GM12878 (cell line): ENCODE measurements around the gene LAMP5. TPM values are rescaled to one million over a fixed set of nuclear protein-coding genes. Genes with fewer than 3 reads are reported as not detected.

Experiments used
- ATAC-seq: fragments of 200-7000 bp; cut with Tn5 transposase; 3 replicates; pipeline ENCODE4 v1.9.1; 2020; ENCODE audit warnings: mild to moderate bottlenecking, moderate library complexity
- BruUV-seq: library from RNA; stranded (reverse); fragments of 400-500 nt; replicated peaks from 2 replicates; lab custom pipeline; 2021; lab: Mats Ljungman, UMichigan
- CTCF ChIA-PET: fragments of 300-600 bp; sonication (Branson Sonifier 250); formaldehyde crosslinking; extraction: SDS; loops from one replicate; lab custom pipeline; 2021; ENCODE audit warnings: inconsistent platforms; lab: Yijun Ruan, JAX
- POLR2A ChIA-PET: fragments of 350-600 bp; formaldehyde crosslinking; extraction: SDS; loops from one replicate; lab custom pipeline; 2021; ENCODE audit warnings: inconsistent platforms; lab: Charles Lee
- RAD21 ChIA-PET: fragments of 300-600 bp; sonication (Branson Sonifier 250); formaldehyde crosslinking; loops from one replicate; lab custom pipeline; 2023; ENCODE audit warnings: antibody characterized with exemption; ENCODE audit not compliant: unreplicated experiment; lab: Charles Lee
- SMC1A ChIA-PET: fragments of 300-600 bp; sonication (Branson Sonifier 250); formaldehyde crosslinking; loops from one replicate; lab custom pipeline; 2023; ENCODE audit not compliant: unreplicated experiment, uncharacterized antibody; lab: Charles Lee
- DNase-seq: peaks from one replicate; pipeline ENCODE4 v3.0.0-alpha.2; 2011; ENCODE audit warnings: low read depth, low spot score
- FAIRE-seq: peaks from 3 replicates; lab custom pipeline; 2011; peaks lifted over from hg19 to GRCh38; lab: Jason Lieb, UNC
- H2AFZ ChIP-seq: 2 replicates; pipeline ENCODE4 v1.6.0; 2011; ENCODE audit warnings: low read depth, low read length, control low read depth; ENCODE audit not compliant: control insufficient read depth
- H3K27ac ChIP-seq: 2 replicates; pipeline ENCODE4 v1.5.1; 2011; ENCODE audit warnings: control low read depth; ENCODE audit not compliant: control insufficient read depth, insufficient read depth
- H3K27me3 ChIP-seq, 2 experiments: replicated peaks in 1 of 2; 2 replicates each; pipeline versions ENCODE4 v1.6.0 to v1.6.1; 2011; ENCODE audit warnings: low read length in 1 of 2; ENCODE audit not compliant: control insufficient read depth in 2 of 2, insufficient read depth in 2 of 2
- H3K36me3 ChIP-seq, 2 experiments: 2 replicates each; pipeline ENCODE4 v1.5.1; 2011; ENCODE audit warnings: low read length in 1 of 2; ENCODE audit not compliant: control insufficient read depth in 2 of 2, insufficient read depth in 2 of 2
- H3K4me1 ChIP-seq: 2 replicates; pipeline ENCODE4 v1.6.1; 2011; ENCODE audit warnings: mild to moderate bottlenecking, low read length, moderate library complexity, mixed read lengths; ENCODE audit not compliant: control insufficient read depth, insufficient read depth
- H3K4me2 ChIP-seq: 2 replicates; pipeline ENCODE4 v1.6.0; 2011; ENCODE audit warnings: control low read depth; ENCODE audit not compliant: control insufficient read depth, insufficient read depth
- H3K4me3 ChIP-seq: fragments of 200-600 bp; sonication (generic); 2 replicates; pipeline ENCODE4 v1.5.1; 2016
- H3K79me2 ChIP-seq: 2 replicates; pipeline ENCODE4 v1.6.0; 2011; ENCODE audit warnings: low read length; ENCODE audit not compliant: control insufficient read depth, insufficient read depth
- H3K9ac ChIP-seq: 2 replicates; pipeline ENCODE4 v1.8.0; 2011; ENCODE audit warnings: low read length, control low read depth, mixed read lengths; ENCODE audit not compliant: control insufficient read depth, insufficient read depth
- H3K9me3 ChIP-seq: replicated peaks from 3 replicates; pipeline ENCODE4 v1.5.1; 2011; ENCODE audit warnings: mild to moderate bottlenecking, low read length; ENCODE audit not compliant: control insufficient read depth, insufficient read depth
- H4K20me1 ChIP-seq: 2 replicates; pipeline ENCODE4 v1.6.0; 2011; ENCODE audit not compliant: control insufficient read depth, insufficient read depth
- ASH2L ChIP-seq: fragments of 300-600, 200-600 bp; sonication (generic); IDR thresholded peaks from 2 replicates; pipeline ENCODE4 v1.6.1; 2017; ENCODE audit warnings: low read depth, mild to moderate bottlenecking, borderline replicate concordance
- EGR1 ChIP-seq, 2 experiments: IDR thresholded peaks; 1 replicate in 1 of 2; 2 replicates in 1 of 2; pipeline ENCODE4 v1.6.1; 2011 to 2012; ENCODE audit warnings: low read depth in 2 of 2, low read length in 2 of 2, borderline replicate concordance in 1 of 2, mild to moderate bottlenecking in 1 of 2, moderate library complexity in 1 of 2
- GATAD2B ChIP-seq: fragments of 450-650 bp; conservative IDR thresholded peaks from 2 replicates; pipeline ENCODE4 v1.6.1; 2017; ENCODE audit warnings: low read depth, mild to moderate bottlenecking, moderate library complexity
- KAT2A ChIP-seq: conservative IDR thresholded peaks from 2 replicates; pipeline ENCODE4 v1.6.1; 2011; ENCODE audit warnings: low read depth, low read length; ENCODE audit not compliant: control insufficient read depth
- KDM1A ChIP-seq: fragments of 200-600 bp; sonication (generic); IDR thresholded peaks from 2 replicates; pipeline ENCODE4 v1.6.1; 2016; ENCODE audit warnings: borderline replicate concordance
- MEF2B ChIP-seq: fragments of 450-650 bp; IDR thresholded peaks from 2 replicates; pipeline ENCODE4 v1.6.1; 2018; ENCODE audit warnings: mild to moderate bottlenecking, moderate library complexity; ENCODE audit not compliant: partially characterized antibody, poor library complexity, severe bottlenecking
- MYB ChIP-seq: fragments of 150-350 bp; IDR thresholded peaks from 2 replicates; pipeline ENCODE4 v1.6.1; 2014; ENCODE audit warnings: mild to moderate bottlenecking, low read depth, low read length, borderline replicate concordance
- MYC ChIP-seq: IDR thresholded peaks from 2 replicates; pipeline ENCODE4 v1.6.1; 2011; ENCODE audit warnings: mild to moderate bottlenecking, low read length, moderate library complexity, inconsistent platforms; ENCODE audit not compliant: insufficient read depth, insufficient replicate concordance, insufficient read length, severe bottlenecking
- NR2F1 ChIP-seq: fragments of 450-650 bp; conservative IDR thresholded peaks from 2 replicates; pipeline ENCODE4 v1.6.1; 2017; ENCODE audit warnings: mild to moderate bottlenecking
- PAX8 ChIP-seq: fragments of 450-650 bp; IDR thresholded peaks from 2 replicates; pipeline ENCODE4 v1.6.1; 2017; ENCODE audit warnings: mild to moderate bottlenecking, moderate library complexity
- POLR2A ChIP-seq: IDR thresholded peaks from 2 replicates; pipeline ENCODE4 v1.6.1; 2011; ENCODE audit warnings: low read depth, mild to moderate bottlenecking, low read length
- RBBP5 ChIP-seq: fragments of 200-600 bp; sonication (generic); conservative IDR thresholded peaks from 2 replicates; pipeline ENCODE4 v1.6.1; 2016
- SIN3A ChIP-seq: IDR thresholded peaks from 2 replicates; pipeline ENCODE4 v1.6.1; 2012; ENCODE audit warnings: low read depth, low read length, improper control_type of control experiment
- SMAD5 ChIP-seq: IDR thresholded peaks from 2 replicates; pipeline ENCODE4 v1.6.1; 2016; ENCODE audit warnings: antibody characterized with exemption, low read depth
- SUZ12 ChIP-seq: fragments of 200-600 bp; sonication (generic); IDR thresholded peaks from one replicate; pipeline ENCODE4 v1.6.1; 2018; ENCODE audit warnings: antibody characterized with exemption, mild to moderate bottlenecking; ENCODE audit not compliant: unreplicated experiment
- ZBED1 ChIP-seq: IDR thresholded peaks from 2 replicates; pipeline ENCODE4 v1.6.1; 2016; ENCODE audit warnings: borderline replicate concordance
- ZNF622 ChIP-seq: fragments of 450-650 bp; IDR thresholded peaks from 2 replicates; pipeline ENCODE4 v1.6.1; 2017; ENCODE audit warnings: mild to moderate bottlenecking, inconsistent platforms
- WGBS: methylation state at CpG from one replicate; pipeline ENCODE4 v1.1.6; 2016; ENCODE audit warnings: low lambda C conversion rate; ENCODE audit not compliant: insufficient replicate concordance, insufficient coverage; ENCODE audit errors: missing lambda C conversion rate; 5-methylcytosine and 5-hydroxymethylcytosine counted together
- in situ Hi-C: fragments of 300-500 bp; cut with MboI; formaldehyde crosslinking; loops from 9 replicates; pipeline ENCODE4 v1.14.3; 2018; ENCODE audit warnings: mixed read lengths
- intact Hi-C: fragments of 100-400 bp; cut with micrococcal nuclease; formaldehyde crosslinking; loops from one replicate; pipeline ENCODE4 v1.14.2; 2022; ENCODE audit not compliant: unreplicated experiment
- polyA plus RNA-seq, 11 experiments: library from polyadenylated mRNA; depleted of rRNA in 4 of 11; unstranded in 6 of 11; stranded (reverse) in 5 of 11; fragments of >200 nt; fragmentation: Nextera tagmentation in 4 of 11; fragmentation: Illumina TruSeq in 1 of 11; extraction: Ambion mirVana in 4 of 11; extraction: Trizol in 1 of 11; gene quantifications; 1 replicate in 1 of 11; 2 replicates in 10 of 11; pipeline versions ENCODE4 v1.2.1 to v1.2.3, GENCODE V29; 2011 to 2016; ENCODE audit warnings: inconsistent platforms in 2 of 11, missing spikeins in 2 of 11, low read depth in 1 of 11
- total RNA-seq, 4 experiments: library from RNA; depleted of rRNA in 3 of 4; stranded (reverse); fragments of >200 nt in 3 of 4; fragmentation: Illumina TruSeq in 1 of 4; extraction: Trizol in 1 of 4; gene quantifications; 2 replicates each; pipeline versions ENCODE4 v1.2.1 to v1.2.3, GENCODE V29; 2013 to 2021
- TF ChIP-seq, protein P1 (sequence below): fragments of 450-650 bp; IDR thresholded peaks from 2 replicates; pipeline ENCODE4 v1.6.1; 2017; ENCODE audit warnings: borderline replicate concordance
- TF ChIP-seq, protein P2 (sequence below): fragments of 450-650 bp; IDR thresholded peaks from 2 replicates; pipeline ENCODE4 v1.6.1; 2017; ENCODE audit warnings: antibody characterized with exemption, mild to moderate bottlenecking, moderate library complexity
- TF ChIP-seq, protein P3 (sequence below): fragments of 450-650 bp; conservative IDR thresholded peaks from 2 replicates; pipeline ENCODE4 v1.6.1; 2017; ENCODE audit warnings: mild to moderate bottlenecking, moderate library complexity

The LAMP5 gene
- total and polyA plus RNA-seq, 10 of the 15 experiments (the other 5 are each of a cell fraction or from before 2014, with no cell fraction given) = 0.10 to 0.56 (median 0.49) TPM; not detected in 1

DNA sequence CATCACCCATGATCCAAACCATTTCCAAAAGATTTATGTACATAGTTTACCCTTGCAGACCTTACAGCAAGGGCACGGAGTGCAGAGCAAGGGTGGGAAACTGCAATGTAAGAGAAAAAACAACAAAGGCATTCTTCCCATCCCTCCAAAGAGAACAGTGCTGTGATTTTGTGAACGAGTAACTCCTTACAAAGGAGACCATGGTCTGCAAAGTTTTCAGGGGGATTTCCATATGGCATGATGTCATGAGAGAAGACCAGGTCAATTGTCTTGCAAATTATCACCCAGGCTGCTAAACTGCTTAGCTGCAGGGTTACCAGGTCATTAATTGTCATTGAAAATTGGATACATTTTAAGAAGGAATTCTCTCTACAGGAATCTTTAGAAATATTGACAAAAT, 58.3 kb downstream of the LAMP5 start:
- ChIA-PET SMC1A (no interaction called here), POLR2A (no interaction called here), CTCF (interaction anchor here (0.8 kb wide), 1 partner anchor 44 kb away, joined by 3 read pairs; no protein-coding TSS in a partner anchor), RAD21 (no interaction called here)
- TF ChIP-seq NR2F1 = no peak
- TF ChIP-seq, protein P1, sequence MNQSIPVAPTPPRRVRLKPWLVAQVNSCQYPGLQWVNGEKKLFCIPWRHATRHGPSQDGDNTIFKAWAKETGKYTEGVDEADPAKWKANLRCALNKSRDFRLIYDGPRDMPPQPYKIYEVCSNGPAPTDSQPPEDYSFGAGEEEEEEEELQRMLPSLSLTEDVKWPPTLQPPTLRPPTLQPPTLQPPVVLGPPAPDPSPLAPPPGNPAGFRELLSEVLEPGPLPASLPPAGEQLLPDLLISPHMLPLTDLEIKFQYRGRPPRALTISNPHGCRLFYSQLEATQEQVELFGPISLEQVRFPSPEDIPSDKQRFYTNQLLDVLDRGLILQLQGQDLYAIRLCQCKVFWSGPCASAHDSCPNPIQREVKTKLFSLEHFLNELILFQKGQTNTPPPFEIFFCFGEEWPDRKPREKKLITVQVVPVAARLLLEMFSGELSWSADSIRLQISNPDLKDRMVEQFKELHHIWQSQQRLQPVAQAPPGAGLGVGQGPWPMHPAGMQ = no peak
- TF ChIP-seq MYC = no peak
- no peak for TF ChIP-seq KAT2A
- no peak for TF ChIP-seq GATAD2B
- TF ChIP-seq, protein P2, sequence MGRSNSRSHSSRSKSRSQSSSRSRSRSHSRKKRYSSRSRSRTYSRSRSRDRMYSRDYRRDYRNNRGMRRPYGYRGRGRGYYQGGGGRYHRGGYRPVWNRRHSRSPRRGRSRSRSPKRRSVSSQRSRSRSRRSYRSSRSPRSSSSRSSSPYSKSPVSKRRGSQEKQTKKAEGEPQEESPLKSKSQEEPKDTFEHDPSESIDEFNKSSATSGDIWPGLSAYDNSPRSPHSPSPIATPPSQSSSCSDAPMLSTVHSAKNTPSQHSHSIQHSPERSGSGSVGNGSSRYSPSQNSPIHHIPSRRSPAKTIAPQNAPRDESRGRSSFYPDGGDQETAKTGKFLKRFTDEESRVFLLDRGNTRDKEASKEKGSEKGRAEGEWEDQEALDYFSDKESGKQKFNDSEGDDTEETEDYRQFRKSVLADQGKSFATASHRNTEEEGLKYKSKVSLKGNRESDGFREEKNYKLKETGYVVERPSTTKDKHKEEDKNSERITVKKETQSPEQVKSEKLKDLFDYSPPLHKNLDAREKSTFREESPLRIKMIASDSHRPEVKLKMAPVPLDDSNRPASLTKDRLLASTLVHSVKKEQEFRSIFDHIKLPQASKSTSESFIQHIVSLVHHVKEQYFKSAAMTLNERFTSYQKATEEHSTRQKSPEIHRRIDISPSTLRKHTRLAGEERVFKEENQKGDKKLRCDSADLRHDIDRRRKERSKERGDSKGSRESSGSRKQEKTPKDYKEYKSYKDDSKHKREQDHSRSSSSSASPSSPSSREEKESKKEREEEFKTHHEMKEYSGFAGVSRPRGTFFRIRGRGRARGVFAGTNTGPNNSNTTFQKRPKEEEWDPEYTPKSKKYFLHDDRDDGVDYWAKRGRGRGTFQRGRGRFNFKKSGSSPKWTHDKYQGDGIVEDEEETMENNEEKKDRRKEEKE = no peak
- no peak for TF ChIP-seq ZBED1
- no peak for TF ChIP-seq SUZ12
- TF ChIP-seq KDM1A = no peak
- TF ChIP-seq, protein P3, sequence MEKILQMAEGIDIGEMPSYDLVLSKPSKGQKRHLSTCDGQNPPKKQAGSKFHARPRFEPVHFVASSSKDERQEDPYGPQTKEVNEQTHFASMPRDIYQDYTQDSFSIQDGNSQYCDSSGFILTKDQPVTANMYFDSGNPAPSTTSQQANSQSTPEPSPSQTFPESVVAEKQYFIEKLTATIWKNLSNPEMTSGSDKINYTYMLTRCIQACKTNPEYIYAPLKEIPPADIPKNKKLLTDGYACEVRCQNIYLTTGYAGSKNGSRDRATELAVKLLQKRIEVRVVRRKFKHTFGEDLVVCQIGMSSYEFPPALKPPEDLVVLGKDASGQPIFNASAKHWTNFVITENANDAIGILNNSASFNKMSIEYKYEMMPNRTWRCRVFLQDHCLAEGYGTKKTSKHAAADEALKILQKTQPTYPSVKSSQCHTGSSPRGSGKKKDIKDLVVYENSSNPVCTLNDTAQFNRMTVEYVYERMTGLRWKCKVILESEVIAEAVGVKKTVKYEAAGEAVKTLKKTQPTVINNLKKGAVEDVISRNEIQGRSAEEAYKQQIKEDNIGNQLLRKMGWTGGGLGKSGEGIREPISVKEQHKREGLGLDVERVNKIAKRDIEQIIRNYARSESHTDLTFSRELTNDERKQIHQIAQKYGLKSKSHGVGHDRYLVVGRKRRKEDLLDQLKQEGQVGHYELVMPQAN = no peak
- no peak for TF ChIP-seq MYB
- TF ChIP-seq SIN3A = no peak
- no peak for TF ChIP-seq PAX8
- no peak for TF ChIP-seq RBBP5
- no peak for TF ChIP-seq SMAD5
- no peak for TF ChIP-seq ZNF622
- TF ChIP-seq EGR1 (IDR thresholded peaks at IDR 0.05; ENCODE audit: borderline replicate concordance in 1 of 2, low read depth in 2 of 2, low read length in 2 of 2) = no peak
- no peak for TF ChIP-seq POLR2A
- no peak for TF ChIP-seq ASH2L
- no peak for TF ChIP-seq MEF2B
- no peak overlapping the region for H3K9ac ChIP-seq
- intact Hi-C loops = no loop called here
- no peaks in the 10 kb centered on the region; the same call in 1 of the 2 replicates for H3K4me1 ChIP-seq
- no peak overlapping the region for H3K4me2 ChIP-seq
- BruUV-seq = no TSS peak
- in situ Hi-C loops = no loop called here
- DNase-seq = no peak
- H3K36me3 ChIP-seq = no peaks in the 10 kb centered on the region
- H2AFZ ChIP-seq = no peak overlapping the region
- no peak for ATAC-seq
- no peak overlapping the region for H3K27ac ChIP-seq
- no peak overlapping the region for H3K4me3 ChIP-seq
- no peaks in the 10 kb centered on the region for H4K20me1 ChIP-seq
- no peak for FAIRE-seq
- H3K27me3 ChIP-seq = peaks cover 0 to 2% of the 10 kb centered on the region in 2 experiments; a peak in 2 of 4 replicates
- WGBS = 0% methylated on average over 2 of the region's 2 CpGs
- no peaks in the 10 kb centered on the region for H3K9me3 ChIP-seq
- H3K79me2 ChIP-seq = no peaks in the 10 kb centered on the region
